HG03097 (cell line): Measurements from ENCODE around the gene MSH2.

Experiments
- ATAC-seq: cut with Tn5 transposase; IDR thresholded peaks from one replicate; pipeline ENCODE4 v1.9.1; 2021; ENCODE audit not compliant: unreplicated experiment, low FRiP score

Gene MSH2

DNA sequence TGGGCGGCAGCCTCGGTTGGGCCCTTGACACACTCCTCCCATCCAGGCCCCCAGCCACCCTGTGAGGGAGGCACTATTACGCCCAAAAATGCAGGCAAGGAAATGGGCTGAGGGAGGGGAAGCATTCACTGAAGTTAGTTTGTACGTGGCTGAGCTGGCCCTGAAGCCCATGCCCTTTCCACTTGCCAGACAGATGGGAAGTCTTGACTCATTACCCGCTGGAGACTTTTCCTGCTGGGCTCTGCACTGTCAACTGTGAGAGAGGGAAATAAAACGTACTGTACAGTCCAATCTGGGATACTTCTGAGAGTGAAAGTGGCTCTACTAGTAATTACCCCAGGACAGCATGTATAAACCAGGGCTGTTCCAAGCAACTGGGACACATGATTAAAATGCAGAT lies 125.9 kb downstream of the MSH2 start:
- ATAC-seq: no peak

DNA sequence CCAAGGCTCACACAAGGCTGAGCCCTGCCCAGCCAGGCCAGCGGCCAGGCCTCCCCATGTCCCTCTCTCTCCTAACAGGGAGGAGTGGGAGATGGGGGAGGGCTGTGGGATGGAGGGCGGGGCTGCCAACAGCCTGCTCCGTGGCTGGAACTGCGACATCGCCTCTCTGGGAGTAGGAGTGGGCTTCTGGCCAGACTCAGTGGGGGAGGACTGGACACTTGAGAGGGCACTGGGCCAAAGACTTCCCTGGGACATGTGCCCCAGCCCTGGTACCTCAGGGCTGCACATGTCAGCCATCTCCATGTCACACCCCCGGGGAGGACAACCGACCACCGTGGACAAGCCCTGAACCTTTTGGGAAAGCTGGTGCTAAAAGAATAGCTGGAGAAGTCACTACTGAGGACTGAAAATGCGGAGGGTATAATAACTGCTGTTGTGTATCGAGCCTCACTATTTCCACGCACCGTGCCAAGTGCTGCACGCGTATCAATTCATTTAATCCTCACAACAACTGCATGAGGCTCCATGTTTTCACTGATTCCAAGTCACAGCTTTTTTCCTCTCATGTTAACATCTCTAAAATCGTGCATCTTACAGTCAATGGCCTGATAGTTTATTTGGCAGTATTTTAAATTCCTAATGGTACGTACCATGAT lies 127.3 kb downstream of the MSH2 start:
- no peak for ATAC-seq

DNA sequence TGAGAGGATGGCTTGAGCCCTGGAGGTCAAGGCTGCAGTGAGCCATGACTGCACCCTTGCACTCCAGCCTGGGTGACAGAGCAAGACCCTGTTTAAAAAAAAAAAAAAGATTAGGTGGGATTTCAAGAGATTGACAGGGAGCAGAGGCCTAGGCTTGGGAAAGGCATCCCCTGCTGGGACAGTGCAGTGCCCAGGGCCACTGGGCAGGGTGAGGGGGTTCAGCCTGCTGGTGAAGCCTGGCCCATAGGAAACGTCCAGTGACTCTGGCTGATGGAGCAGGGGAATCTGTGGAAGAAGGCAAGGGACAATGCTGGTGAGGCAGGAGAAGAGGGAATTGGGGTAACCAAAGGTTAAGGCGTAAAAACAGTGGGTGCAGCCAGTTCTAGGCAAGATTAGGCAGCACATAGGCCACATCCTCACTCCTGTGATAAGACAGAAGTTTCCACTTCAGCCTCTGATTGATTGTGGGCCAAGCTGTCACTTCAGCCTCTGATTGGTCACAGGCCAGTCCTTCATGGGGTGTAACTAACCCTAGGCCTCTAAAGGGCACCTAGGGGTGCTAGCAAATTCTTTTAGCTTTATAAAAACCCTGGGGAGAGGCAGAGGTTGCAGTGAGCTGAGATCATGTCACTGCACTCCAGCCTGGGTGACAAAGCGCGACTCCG lies 128.6 kb downstream of the MSH2 start:
- no peak for ATAC-seq
